GM13977 (cell line): ENCODE data around the gene ELOB.

Experiments
- DNase-seq: peaks from one replicate; pipeline ENCODE4 v3.0.0; 2012; ENCODE audit warnings: low spot score
- in situ Hi-C: fragments of 300-500 bp; cut with MboI; formaldehyde crosslinking; loops from one replicate; pipeline ENCODE4 v1.12.0; 2022; ENCODE audit warnings: low sequenced_read_pairs, low pct_unique_long_range_greater_than_20kb, mixed read lengths, inconsistent platforms; ENCODE audit not compliant: unreplicated experiment
- TF ChIP-seq, protein P1 (sequence below): IDR thresholded peaks from 2 replicates; pipeline ENCODE4 v1.5.1; 2012; ENCODE audit warnings: mild to moderate bottlenecking, control low read depth; ENCODE audit not compliant: insufficient read depth; ENCODE audit errors: extremely low read depth, missing control alignments

ELOB gene

DNA sequence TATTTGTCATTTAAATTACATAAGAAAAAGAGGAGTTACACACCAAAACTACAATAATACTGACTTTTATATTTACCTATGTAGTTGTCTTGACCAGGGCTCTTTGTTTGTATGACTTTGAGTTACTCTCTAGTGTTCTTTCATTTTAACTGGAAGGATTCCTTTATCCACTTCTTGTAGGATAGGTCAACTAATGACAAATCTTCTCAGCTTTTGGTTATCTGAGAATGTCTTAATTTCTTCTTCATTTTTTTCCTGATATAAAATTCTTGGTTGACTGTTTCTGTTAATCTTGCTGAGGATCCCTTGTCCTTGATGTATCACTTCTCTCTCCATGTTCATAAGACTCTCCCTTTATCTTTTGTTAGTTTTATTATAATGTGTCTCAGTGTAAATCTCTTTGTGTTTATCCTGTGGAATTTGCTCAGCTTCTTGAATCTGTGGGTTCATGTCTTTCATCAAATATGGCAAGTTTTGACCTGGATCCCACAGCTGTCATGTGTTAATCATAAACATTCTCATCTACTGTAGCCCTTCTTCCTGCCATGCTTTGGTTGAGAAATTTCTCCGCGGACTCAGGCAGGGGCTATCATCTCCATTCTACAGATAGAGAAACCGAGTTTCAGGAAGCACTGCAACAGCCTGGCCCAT is 26.6 kb upstream of the ELOB start:
- DNase-seq = no peak
- TF ChIP-seq, protein P1, sequence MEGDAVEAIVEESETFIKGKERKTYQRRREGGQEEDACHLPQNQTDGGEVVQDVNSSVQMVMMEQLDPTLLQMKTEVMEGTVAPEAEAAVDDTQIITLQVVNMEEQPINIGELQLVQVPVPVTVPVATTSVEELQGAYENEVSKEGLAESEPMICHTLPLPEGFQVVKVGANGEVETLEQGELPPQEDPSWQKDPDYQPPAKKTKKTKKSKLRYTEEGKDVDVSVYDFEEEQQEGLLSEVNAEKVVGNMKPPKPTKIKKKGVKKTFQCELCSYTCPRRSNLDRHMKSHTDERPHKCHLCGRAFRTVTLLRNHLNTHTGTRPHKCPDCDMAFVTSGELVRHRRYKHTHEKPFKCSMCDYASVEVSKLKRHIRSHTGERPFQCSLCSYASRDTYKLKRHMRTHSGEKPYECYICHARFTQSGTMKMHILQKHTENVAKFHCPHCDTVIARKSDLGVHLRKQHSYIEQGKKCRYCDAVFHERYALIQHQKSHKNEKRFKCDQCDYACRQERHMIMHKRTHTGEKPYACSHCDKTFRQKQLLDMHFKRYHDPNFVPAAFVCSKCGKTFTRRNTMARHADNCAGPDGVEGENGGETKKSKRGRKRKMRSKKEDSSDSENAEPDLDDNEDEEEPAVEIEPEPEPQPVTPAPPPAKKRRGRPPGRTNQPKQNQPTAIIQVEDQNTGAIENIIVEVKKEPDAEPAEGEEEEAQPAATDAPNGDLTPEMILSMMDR = no peak
- in situ Hi-C loops = no loop called here

DNA sequence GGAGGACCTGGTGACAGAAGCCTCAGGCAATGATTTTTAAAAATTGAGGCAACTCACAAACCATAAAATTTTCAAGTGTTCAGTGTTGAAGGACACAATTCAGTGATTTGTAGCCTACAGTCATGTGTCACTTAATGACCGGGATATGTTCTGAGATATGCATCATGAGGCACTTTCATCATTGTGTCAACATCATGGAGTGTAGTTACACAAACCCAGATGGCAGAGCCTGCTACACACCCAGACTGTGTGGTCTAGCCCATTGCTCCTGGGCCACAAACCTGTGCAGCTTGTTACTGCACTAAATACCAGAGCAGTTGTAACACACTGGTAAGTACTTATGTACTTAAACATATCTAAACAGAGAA is 22.8 kb upstream of the ELOB start:
- TF ChIP-seq, protein P1 = no peak
- no peak for DNase-seq
- in situ Hi-C loops = no loop called here

DNA sequence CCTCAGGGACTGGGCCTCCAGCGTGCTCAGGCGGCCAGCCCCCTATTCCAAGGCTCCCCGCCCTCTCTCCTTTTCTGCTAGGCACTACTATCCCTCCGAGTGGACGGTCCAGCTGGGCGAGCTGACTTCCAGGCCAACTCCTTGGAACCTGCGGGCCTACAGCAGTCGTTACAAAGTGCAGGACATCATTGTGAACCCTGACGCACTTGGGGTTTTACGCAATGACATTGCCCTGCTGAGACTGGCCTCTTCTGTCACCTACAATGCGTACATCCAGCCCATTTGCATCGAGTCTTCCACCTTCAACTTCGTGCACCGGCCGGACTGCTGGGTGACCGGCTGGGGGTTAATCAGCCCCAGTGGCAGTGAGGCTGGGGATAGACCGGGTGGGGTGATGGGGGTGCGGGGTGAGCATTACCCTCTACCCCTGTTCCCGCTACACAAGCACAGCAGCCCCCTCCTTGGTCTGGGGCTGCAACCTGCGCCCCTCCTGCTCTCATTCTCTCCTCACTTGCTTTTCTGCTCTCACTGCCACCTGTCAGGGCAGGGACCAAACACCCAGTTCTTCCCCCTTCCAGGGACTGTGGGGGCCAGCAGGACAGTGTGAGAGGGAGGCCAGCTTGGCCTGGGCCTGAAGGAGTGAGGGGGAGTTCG is 22.3 kb upstream of the ELOB start:
- DNase-seq = no peak
- TF ChIP-seq, protein P1 = no peak
- in situ Hi-C loops = no loop called here

DNA sequence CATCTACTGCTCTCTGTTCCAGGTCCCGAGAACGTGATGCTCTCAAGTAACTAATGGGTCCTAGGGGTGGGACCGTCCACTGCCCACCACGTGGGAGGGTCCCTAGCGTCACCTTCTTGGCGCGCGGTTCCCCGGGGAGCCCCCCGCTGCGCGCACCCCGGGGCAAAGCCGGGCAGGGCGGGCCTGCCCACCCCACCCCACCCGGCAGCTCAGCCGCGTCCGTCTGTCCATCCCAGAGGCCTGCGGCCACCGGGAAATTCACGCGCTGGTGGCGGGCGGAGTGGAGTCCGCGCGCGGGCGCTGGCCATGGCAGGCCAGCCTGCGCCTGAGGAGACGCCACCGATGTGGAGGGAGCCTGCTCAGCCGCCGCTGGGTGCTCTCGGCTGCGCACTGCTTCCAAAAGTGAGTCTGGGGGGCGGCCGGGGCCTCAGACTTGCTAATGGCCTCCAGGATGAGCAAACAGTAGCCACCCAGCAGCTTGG is 21.7 kb upstream of the ELOB start:
- no peak for DNase-seq
- TF ChIP-seq, protein P1 = no peak
- in situ Hi-C loops = no loop called here

DNA sequence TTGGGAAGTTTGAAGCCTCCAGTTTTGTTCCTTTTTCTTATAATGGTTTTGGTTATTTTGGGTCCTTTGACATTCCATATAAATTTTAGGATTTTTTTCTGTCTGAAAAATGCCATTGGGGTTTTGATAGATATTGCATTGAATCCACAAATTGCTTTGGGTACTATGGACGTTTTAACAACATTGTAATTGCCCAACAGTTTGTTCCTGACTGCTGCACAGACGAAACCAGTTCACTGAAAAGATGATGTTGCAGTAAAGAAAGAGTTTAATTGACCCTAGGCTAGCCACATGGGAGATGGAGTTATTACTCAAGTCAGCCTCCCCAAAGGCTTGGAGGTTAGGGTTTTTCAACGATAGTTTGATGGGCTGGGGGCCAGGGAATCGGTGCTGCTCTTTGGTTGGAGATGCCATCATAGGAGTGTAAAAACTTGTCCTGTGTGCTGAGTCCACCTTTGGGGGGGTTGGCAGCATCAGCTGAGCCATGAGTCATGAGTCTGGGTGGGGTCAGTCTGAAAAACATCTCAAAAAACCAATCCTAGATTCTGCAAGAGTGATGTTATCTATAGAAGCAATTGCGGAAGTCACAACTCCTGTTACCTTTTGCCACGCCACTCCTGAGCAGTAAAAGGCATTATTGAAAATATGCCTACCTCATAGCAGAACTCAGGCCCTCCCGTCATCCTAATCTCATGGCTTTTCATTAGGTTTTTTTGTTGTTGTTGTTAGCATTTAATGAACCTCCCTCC is 18.5 kb upstream of the ELOB start:
- in situ Hi-C loops = no loop called here
- TF ChIP-seq, protein P1 = no peak
- DNase-seq = no peak

DNA sequence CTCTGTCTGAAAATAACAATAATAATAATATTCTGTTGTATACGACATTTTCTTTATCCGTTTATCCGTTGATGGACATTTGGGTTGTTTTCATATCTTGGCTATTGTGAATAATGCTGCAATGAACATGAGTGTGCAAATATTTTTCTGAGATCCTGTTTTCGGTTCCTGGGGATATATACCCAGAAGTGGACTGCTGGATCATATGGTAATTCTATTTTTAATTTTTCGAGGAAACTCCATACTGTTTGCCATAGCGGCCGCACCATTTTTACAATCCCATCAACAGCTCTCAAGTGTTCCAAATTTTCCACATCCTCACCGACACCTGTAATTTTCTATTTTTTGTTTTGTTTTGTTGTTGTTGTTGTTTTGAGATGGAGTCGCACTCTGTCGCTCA is 15.9 kb upstream of the ELOB start:
- in situ Hi-C loops = no loop called here
- DNase-seq = no peak
- TF ChIP-seq, protein P1 = no peak
